GM12801 (cell line): ENCODE results near the gene SUMO3.

Experiments
- CTCF ChIP-seq: IDR thresholded peaks from one replicate; pipeline ENCODE4 v1.5.1; 2011; ENCODE audit warnings: control low read depth; ENCODE audit not compliant: insufficient read length; ENCODE audit errors: extremely low read depth

Gene SUMO3

GRCh38 chr21:44813727-44814126 is 4.1 kb downstream of the SUMO3 start:
- no peak for TF ChIP-seq CTCF

GRCh38 chr21:44813149-44813548 is 4.7 kb downstream of the SUMO3 start:
- TF ChIP-seq CTCF: no peak

GRCh38 chr21:44812640-44813039 is 5.2 kb downstream of the SUMO3 start:
- TF ChIP-seq CTCF: no peak

- no peak for TF ChIP-seq CTCF
Measured at GRCh38 chr21:44810779-44811178, 7.1 kb downstream of the SUMO3 start.

- no peak for TF ChIP-seq CTCF
Measured at GRCh38 chr21:44805859-44806258, 12.0 kb downstream of the SUMO3 start.

- TF ChIP-seq CTCF: no peak
Measured at GRCh38 chr21:44805226-44805625, 12.6 kb downstream of the SUMO3 start.

- TF ChIP-seq CTCF: no peak
Measured at GRCh38 chr21:44804762-44805161, 13.1 kb downstream of the SUMO3 start.

- TF ChIP-seq CTCF: no peak
Measured at GRCh38 chr21:44803651-44804050, 14.2 kb downstream of the SUMO3 start.
